SJSA1 (cell line): ENCODE data around the gene RRP8. TPM values are rescaled to one million over a fixed set of nuclear protein-coding genes. Genes with fewer than 3 reads are reported as not detected.

ENCODE experiments used
- DNase-seq, 2 experiments: peaks; one replicate each; pipeline ENCODE4 v3.0.0-alpha.2; 2015 to 2020; ENCODE audit warnings: low spot score in 2 of 2, low read depth in 1 of 2
- H3K27ac ChIP-seq: fragments of 250-450 bp; sonication (Bioruptor Pico); 2 replicates; pipeline ENCODE4 v1.5.1; 2020; ENCODE audit warnings: mild to moderate bottlenecking, moderate library complexity
- H3K27me3 ChIP-seq: fragments of 250-450 bp; sonication (Bioruptor Pico); replicated peaks from 2 replicates; pipeline ENCODE4 v1.5.1; 2020; ENCODE audit warnings: mild to moderate bottlenecking, moderate library complexity
- H3K36me3 ChIP-seq: fragments of 250-450 bp; sonication (Bioruptor Pico); 2 replicates; pipeline ENCODE4 v1.5.1; 2020; ENCODE audit warnings: mild to moderate bottlenecking
- H3K4me1 ChIP-seq: fragments of 250-450 bp; sonication (Bioruptor Pico); replicated peaks from 2 replicates; pipeline ENCODE4 v1.6.1; 2021; ENCODE audit warnings: mild to moderate bottlenecking
- H3K4me3 ChIP-seq: fragments of 250-450 bp; sonication (Bioruptor Pico); 2 replicates; pipeline ENCODE4 v1.5.1; 2020; ENCODE audit warnings: mild to moderate bottlenecking
- H3K9me3 ChIP-seq: fragments of 250-450 bp; sonication (Bioruptor Pico); replicated peaks from 2 replicates; pipeline ENCODE4 v1.5.1; 2020; ENCODE audit warnings: mild to moderate bottlenecking
- total RNA-seq: library from RNA; depleted of rRNA; stranded (reverse); fragments of >200 nt; shearing (Covaris generic); gene quantifications from 2 replicates; pipeline ENCODE4 v1.2.3, GENCODE V29; 2014

The RRP8 gene
- total RNA-seq, 1 experiment from 2014 or later: 10.2 TPM

- Histone ChIP-seq H3K4me1 (no peaks in the 10 kb centered on the region), H3K4me3 (no peak overlapping the region), H3K27me3 (no peaks in the 10 kb centered on the region), H3K9me3 (no peaks in the 10 kb centered on the region), H3K36me3 (no peaks in the 10 kb centered on the region), H3K27ac (no peak overlapping the region)
- no peak for DNase-seq
These were observed 24.4 kb upstream of the RRP8 start for GRCh38 chr11:6627762-6628241.

- no peaks in the 10 kb centered on the region for H3K27me3 ChIP-seq
- H3K4me1 ChIP-seq: no peaks in the 10 kb centered on the region
- H3K9me3 ChIP-seq: no peaks in the 10 kb centered on the region
- no peak for DNase-seq
- no peaks in the 10 kb centered on the region for H3K36me3 ChIP-seq
- H3K27ac ChIP-seq: no peak overlapping the region
- no peak overlapping the region for H3K4me3 ChIP-seq
These were observed 23.8 kb upstream of the RRP8 start for GRCh38 chr11:6626971-6627761.

- no peaks in the 10 kb centered on the region for H3K36me3 ChIP-seq
- no peaks in the 10 kb centered on the region for H3K27me3 ChIP-seq
- H3K4me1 ChIP-seq: no peaks in the 10 kb centered on the region
- H3K9me3 ChIP-seq: no peaks in the 10 kb centered on the region
- DNase-seq: no peak
- no peak overlapping the region for H3K27ac ChIP-seq
- H3K4me3 ChIP-seq: no peak overlapping the region
These were observed 22.5 kb upstream of the RRP8 start for GRCh38 chr11:6625832-6626420.

GRCh38 chr11:6625156-6625831 is 21.9 kb upstream of the RRP8 start:
- no peaks in the 10 kb centered on the region for H3K9me3 ChIP-seq
- H3K4me1 ChIP-seq: no peaks in the 10 kb centered on the region
- H3K4me3 ChIP-seq: no peak overlapping the region
- H3K27ac ChIP-seq: no peak overlapping the region
- no peaks in the 10 kb centered on the region for H3K36me3 ChIP-seq
- no peak for DNase-seq
- H3K27me3 ChIP-seq: no peaks in the 10 kb centered on the region

GRCh38 chr11:6623391-6624363 is 20.3 kb upstream of the RRP8 start:
- Histone ChIP-seq H3K4me3 (no peak overlapping the region), H3K27ac (no peak overlapping the region), H3K27me3 (no peaks in the 10 kb centered on the region), H3K4me1 (peaks cover 1% of the 10 kb centered on the region), H3K9me3 (no peaks in the 10 kb centered on the region), H3K36me3 (no peaks in the 10 kb centered on the region)
- DNase-seq: no peak

GRCh38 chr11:6622261-6623171 is 19.1 kb upstream of the RRP8 start:
- Histone ChIP-seq H3K27me3 (no peaks in the 10 kb centered on the region), H3K9me3 (no peaks in the 10 kb centered on the region), H3K4me1 (peaks cover 11% of the 10 kb centered on the region), H3K27ac (no peak overlapping the region), H3K36me3 (no peaks in the 10 kb centered on the region), H3K4me3 (no peak overlapping the region)
- DNase-seq: no peak

- Histone ChIP-seq H3K9me3 (no peaks in the 10 kb centered on the region), H3K27ac (no peak overlapping the region), H3K4me1 (peaks cover 17% of the 10 kb centered on the region), H3K36me3 (no peaks in the 10 kb centered on the region), H3K4me3 (no peak overlapping the region), H3K27me3 (no peaks in the 10 kb centered on the region)
- no peak for DNase-seq
These were observed 18.3 kb upstream of the RRP8 start for GRCh38 chr11:6621711-6622211.

- no peak overlapping the region for H3K4me3 ChIP-seq
- no peaks in the 10 kb centered on the region for H3K9me3 ChIP-seq
- peaks cover 19% of the 10 kb centered on the region for H3K4me1 ChIP-seq
- DNase-seq: no peak
- H3K27ac ChIP-seq: no peak overlapping the region
- H3K27me3 ChIP-seq: no peaks in the 10 kb centered on the region
- no peaks in the 10 kb centered on the region; the same call in 1 of the 2 replicates for H3K36me3 ChIP-seq
These were observed 17.2 kb upstream of the RRP8 start for GRCh38 chr11:6620636-6621035.

GRCh38 chr11:6619004-6619745 is 15.8 kb upstream of the RRP8 start, which contains the start of gene TPP1:
TPP1 (minus strand) TSS chr11:6619422; CDS start chr11:6619400, 22 bp downstream.
- H3K9me3 ChIP-seq: no peaks in the 10 kb centered on the region
- no peaks in the 10 kb centered on the region for H3K27me3 ChIP-seq
- H3K4me3 ChIP-seq: peak within 1 kb of the TSS; percentile 49
- H3K36me3 ChIP-seq: no peaks in the 10 kb centered on the region; the same call in 1 of the 2 replicates
- no peak within 1 kb of the TSS for H3K27ac ChIP-seq
- peak; percentile 80 to 86 for DNase-seq
- peaks cover 19% of the 10 kb centered on the region for H3K4me1 ChIP-seq

GRCh38 chr11:6618117-6619003 is 14.9 kb upstream of the RRP8 start:
- Histone ChIP-seq H3K27ac (no peak overlapping the region), H3K27me3 (no peaks in the 10 kb centered on the region), H3K4me3 (peak overlapping the region; percentile 49), H3K9me3 (no peaks in the 10 kb centered on the region), H3K4me1 (peaks cover 19% of the 10 kb centered on the region), H3K36me3 (peaks cover 4% of the 10 kb centered on the region)
- DNase-seq: peak; percentile 52 to 74

GRCh38 chr11:6617315-6617781 is 13.9 kb upstream of the RRP8 start:
- no peaks in the 10 kb centered on the region for H3K27me3 ChIP-seq
- H3K9me3 ChIP-seq: no peaks in the 10 kb centered on the region
- H3K4me3 ChIP-seq: no peak overlapping the region
- peaks cover 26% of the 10 kb centered on the region for H3K4me1 ChIP-seq
- no peak for DNase-seq
- H3K36me3 ChIP-seq: peaks cover 4% of the 10 kb centered on the region
- peak overlapping the region; percentile 43; the same call in 1 of the 2 replicates for H3K27ac ChIP-seq
